ENCODE measurements around the gene CD99L2.

The CD99L2 gene

GRCh38 chrX:150774798-150775568, 123.5 kb downstream of the CD99L2 start:
- no peaks in the 10 kb centered on the region for H3K79me2 ChIP-seq (ENCODE audit: insufficient read depth, low read length)
- TF ChIP-seq EZH2phosphoT487 (IDR thresholded peaks at IDR 0.05; ENCODE audit: borderline replicate concordance) (no peak), CTCF (conservative IDR thresholded peaks at IDR 0.05; ENCODE audit: low read length) (no peak)
- H3K4me2 ChIP-seq (ENCODE audit: low read depth, low read length, poor library complexity, severe bottlenecking), result no peak overlapping the region
- H2AFZ ChIP-seq (ENCODE audit: low read length), result no peak overlapping the region
- H3K27me3 ChIP-seq (ENCODE audit: insufficient read depth, low read length, poor library complexity, severe bottlenecking), result no peaks in the 10 kb centered on the region
- no peaks in the 10 kb centered on the region for H3K36me3 ChIP-seq (ENCODE audit: insufficient read depth, low read length)
- no peak overlapping the region for H3K9ac ChIP-seq (ENCODE audit: low read depth, low read length, poor library complexity, severe bottlenecking)
- H3K9me3 ChIP-seq (ENCODE audit: insufficient read depth, low read depth, low read length), result no peaks in the 10 kb centered on the region
- H4K20me1 ChIP-seq (ENCODE audit: insufficient read depth, low read length, poor library complexity, severe bottlenecking), result no peaks in the 10 kb centered on the region
- H3K9me2 ChIP-seq (replicated peaks; ENCODE audit: low read depth, low read length), result no peaks in the 10 kb centered on the region
- H3K4me1 ChIP-seq (ENCODE audit: insufficient read depth, low read length, poor library complexity, severe bottlenecking), result no peaks in the 10 kb centered on the region
- H3K4me3 ChIP-seq (ENCODE audit: low read length, poor library complexity, severe bottlenecking), result no peak overlapping the region
- no peaks in the 10 kb centered on the region for H3F3A ChIP-seq (ENCODE audit: low read depth)

GRCh38 chrX:150773634-150774033, 124.8 kb downstream of the CD99L2 start:
- H4K20me1 ChIP-seq (ENCODE audit: insufficient read depth, low read length, poor library complexity, severe bottlenecking), result no peaks in the 10 kb centered on the region
- no peak overlapping the region for H3K4me2 ChIP-seq (ENCODE audit: low read depth, low read length, poor library complexity, severe bottlenecking)
- H3K9me2 ChIP-seq (replicated peaks; ENCODE audit: low read depth, low read length), result no peaks in the 10 kb centered on the region
- no peaks in the 10 kb centered on the region for H3K9me3 ChIP-seq (ENCODE audit: insufficient read depth, low read depth, low read length)
- no peaks in the 10 kb centered on the region for H3K79me2 ChIP-seq (ENCODE audit: insufficient read depth, low read length)
- H3K4me1 ChIP-seq (ENCODE audit: insufficient read depth, low read length, poor library complexity, severe bottlenecking), result no peaks in the 10 kb centered on the region
- H3K27me3 ChIP-seq (ENCODE audit: insufficient read depth, low read length, poor library complexity, severe bottlenecking), result no peaks in the 10 kb centered on the region
- H2AFZ ChIP-seq (ENCODE audit: low read length), result no peak overlapping the region
- H3F3A ChIP-seq (ENCODE audit: low read depth), result no peaks in the 10 kb centered on the region
- H3K36me3 ChIP-seq (ENCODE audit: insufficient read depth, low read length), result no peaks in the 10 kb centered on the region
- no peak for TF ChIP-seq EZH2phosphoT487 (IDR thresholded peaks at IDR 0.05; ENCODE audit: borderline replicate concordance)
- TF ChIP-seq CTCF (conservative IDR thresholded peaks at IDR 0.05; ENCODE audit: low read length), result no peak
- no peak overlapping the region for H3K4me3 ChIP-seq (ENCODE audit: low read length, poor library complexity, severe bottlenecking)
- no peak overlapping the region for H3K9ac ChIP-seq (ENCODE audit: low read depth, low read length, poor library complexity, severe bottlenecking)

- no peaks in the 10 kb centered on the region for H3K9me3 ChIP-seq (ENCODE audit: insufficient read depth, low read depth, low read length)
- H3F3A ChIP-seq (ENCODE audit: low read depth), result no peaks in the 10 kb centered on the region
- no peak overlapping the region for H3K4me3 ChIP-seq (ENCODE audit: low read length, poor library complexity, severe bottlenecking)
- no peaks in the 10 kb centered on the region for H3K36me3 ChIP-seq (ENCODE audit: insufficient read depth, low read length)
- no peaks in the 10 kb centered on the region for H3K79me2 ChIP-seq (ENCODE audit: insufficient read depth, low read length)
- H3K9me2 ChIP-seq (replicated peaks; ENCODE audit: low read depth, low read length), result no peaks in the 10 kb centered on the region
- H2AFZ ChIP-seq (ENCODE audit: low read length), result no peak overlapping the region
- no peaks in the 10 kb centered on the region for H3K27me3 ChIP-seq (ENCODE audit: insufficient read depth, low read length, poor library complexity, severe bottlenecking)
- H3K4me2 ChIP-seq (ENCODE audit: low read depth, low read length, poor library complexity, severe bottlenecking), result no peak overlapping the region
- no peak overlapping the region for H3K9ac ChIP-seq (ENCODE audit: low read depth, low read length, poor library complexity, severe bottlenecking)
- no peaks in the 10 kb centered on the region for H3K4me1 ChIP-seq (ENCODE audit: insufficient read depth, low read length, poor library complexity, severe bottlenecking)
- TF ChIP-seq EZH2phosphoT487 (IDR thresholded peaks at IDR 0.05; ENCODE audit: borderline replicate concordance), result no peak
- no peak for TF ChIP-seq CTCF (conservative IDR thresholded peaks at IDR 0.05; ENCODE audit: low read length)
- no peaks in the 10 kb centered on the region for H4K20me1 ChIP-seq (ENCODE audit: insufficient read depth, low read length, poor library complexity, severe bottlenecking)
Measured at GRCh38 chrX:150773117-150773516, 125.4 kb downstream of the CD99L2 start.

Data from Loucy (cell line).